Hepatocyte (in vitro differentiated cells): ENCODE results near the gene MRPS24.
"Not testable (repeated sequence)": the region's sequence is repeated elsewhere in the genome, so short reads cannot be mapped to it uniquely, and the experiment has no call there.

Experiments used
- CTCF ChIP-seq: fragments of 200-600 bp; sonication (generic); IDR thresholded peaks from 2 replicates; pipeline ENCODE4 v1.5.1; 2016; ENCODE audit warnings: antibody characterized with exemption, mild to moderate bottlenecking; ENCODE audit not compliant: poor library complexity
- EZH2phosphoT487 ChIP-seq: fragments of 200-600 bp; sonication (generic); IDR thresholded peaks from one replicate; pipeline ENCODE4 v1.6.1; 2018; ENCODE audit warnings: antibody characterized with exemption, mild to moderate bottlenecking, low read depth, moderate library complexity; ENCODE audit not compliant: unreplicated experiment, severe bottlenecking

- TF ChIP-seq CTCF, EZH2phosphoT487: not testable (repeated sequence)
These were observed 38.4 kb downstream of the MRPS24 start for GRCh38 chr7:43830917-43831316.
